Caco-2 (cell line): ENCODE data around the gene HOXA1. TPM values are rescaled to one million over a fixed set of nuclear protein-coding genes. Genes with fewer than 3 reads are reported as not detected.

ENCODE experiments used
- BruUV-seq: library from RNA; stranded (reverse); fragments of 400-500 nt; replicated peaks from 2 replicates; lab custom pipeline; 2021; lab: Mats Ljungman, UMichigan
- CTCF ChIA-PET: fragments of 300-600 bp; sonication (Branson Sonifier 250); formaldehyde crosslinking; loops from one replicate; lab custom pipeline; 2022; ENCODE audit warnings: antibody characterized with exemption; lab: Charles Lee
- POLR2A ChIA-PET: fragments of 300-600 bp; sonication (Branson Sonifier 250); formaldehyde crosslinking; loops from one replicate; lab custom pipeline; 2022; ENCODE audit warnings: antibody characterized with exemption; lab: Charles Lee
- DNase-seq, 2 experiments: peaks; one replicate each; pipeline versions ENCODE4 v3.0.0 to v3.0.0-alpha.2; 2020 to 2022
- H3K27me3 ChIP-seq: replicated peaks from 2 replicates; pipeline ENCODE4 v1.6.0; 2011; ENCODE audit warnings: low read length; ENCODE audit not compliant: control insufficient read depth, insufficient read depth
- H3K36me3 ChIP-seq: 2 replicates; pipeline ENCODE4 v1.5.1; 2011; ENCODE audit warnings: low read length; ENCODE audit not compliant: control insufficient read depth, insufficient read depth
- H3K4me1 ChIP-seq: fragments of 250-450 bp; sonication (Bioruptor Pico); 2 replicates; pipeline ENCODE4 v1.5.1; 2020; ENCODE audit warnings: mild to moderate bottlenecking
- H3K4me3 ChIP-seq: 2 replicates; pipeline ENCODE4 v1.5.1; 2011; ENCODE audit warnings: low read depth, mild to moderate bottlenecking, control low read depth, low read length
- H3K9me3 ChIP-seq: fragments of 250-450 bp; sonication (Bioruptor Pico); 2 replicates; pipeline ENCODE4 v1.5.1; 2020; ENCODE audit warnings: mild to moderate bottlenecking, moderate library complexity
- H3K27ac Mint-ChIP-seq: one replicate; pipeline ENCODE4 v1.8.0; 2022; ENCODE audit warnings: mixed read lengths; ENCODE audit not compliant: unreplicated experiment
- H3K27me3 Mint-ChIP-seq: one replicate; pipeline ENCODE4 v1.8.0; 2022; ENCODE audit warnings: mixed read lengths; ENCODE audit not compliant: insufficient read depth, unreplicated experiment
- H3K36me3 Mint-ChIP-seq: one replicate; pipeline ENCODE4 v1.8.0; 2022; ENCODE audit warnings: mild to moderate bottlenecking, mixed read lengths; ENCODE audit not compliant: insufficient read depth, unreplicated experiment
- H3K4me1 Mint-ChIP-seq: one replicate; pipeline ENCODE4 v1.8.0; 2022; ENCODE audit warnings: low read depth, mixed read lengths; ENCODE audit not compliant: unreplicated experiment
- H3K4me3 Mint-ChIP-seq: one replicate; pipeline ENCODE4 v1.8.0; 2022; ENCODE audit warnings: mild to moderate bottlenecking, moderate library complexity, mixed read lengths; ENCODE audit not compliant: unreplicated experiment
- H3K9me3 Mint-ChIP-seq: one replicate; pipeline ENCODE4 v1.8.0; 2022; ENCODE audit warnings: mixed read lengths; ENCODE audit not compliant: unreplicated experiment
- intact Hi-C: fragments of 100-400 bp; cut with micrococcal nuclease; formaldehyde crosslinking; loops from one replicate; pipeline ENCODE4 v1.10.0; 2022; ENCODE audit not compliant: unreplicated experiment
- total RNA-seq: library from RNA; stranded (reverse); gene quantifications from 2 replicates; pipeline ENCODE4 v1.2.3, GENCODE V29; 2022
- TF ChIP-seq, protein P1 (sequence below), 2 experiments: fragments of 200-600 bp in 1 of 2; IDR thresholded peaks; 1 replicate in 1 of 2; 2 replicates in 1 of 2; pipeline versions ENCODE4 v1.5.1 to v1.8.0; 2011 to 2022; ENCODE audit warnings: antibody characterized with exemption in 1 of 2, control low read depth in 1 of 2, inconsistent platforms in 1 of 2, low read depth in 1 of 2, low read length in 1 of 2, mild to moderate bottlenecking in 1 of 2, moderate library complexity in 1 of 2; ENCODE audit not compliant: insufficient read depth in 1 of 2, severe bottlenecking in 1 of 2, unreplicated experiment in 1 of 2

Gene HOXA1
- total RNA-seq, 1 experiment from 2014 or later, result 18.5 TPM

DNA sequence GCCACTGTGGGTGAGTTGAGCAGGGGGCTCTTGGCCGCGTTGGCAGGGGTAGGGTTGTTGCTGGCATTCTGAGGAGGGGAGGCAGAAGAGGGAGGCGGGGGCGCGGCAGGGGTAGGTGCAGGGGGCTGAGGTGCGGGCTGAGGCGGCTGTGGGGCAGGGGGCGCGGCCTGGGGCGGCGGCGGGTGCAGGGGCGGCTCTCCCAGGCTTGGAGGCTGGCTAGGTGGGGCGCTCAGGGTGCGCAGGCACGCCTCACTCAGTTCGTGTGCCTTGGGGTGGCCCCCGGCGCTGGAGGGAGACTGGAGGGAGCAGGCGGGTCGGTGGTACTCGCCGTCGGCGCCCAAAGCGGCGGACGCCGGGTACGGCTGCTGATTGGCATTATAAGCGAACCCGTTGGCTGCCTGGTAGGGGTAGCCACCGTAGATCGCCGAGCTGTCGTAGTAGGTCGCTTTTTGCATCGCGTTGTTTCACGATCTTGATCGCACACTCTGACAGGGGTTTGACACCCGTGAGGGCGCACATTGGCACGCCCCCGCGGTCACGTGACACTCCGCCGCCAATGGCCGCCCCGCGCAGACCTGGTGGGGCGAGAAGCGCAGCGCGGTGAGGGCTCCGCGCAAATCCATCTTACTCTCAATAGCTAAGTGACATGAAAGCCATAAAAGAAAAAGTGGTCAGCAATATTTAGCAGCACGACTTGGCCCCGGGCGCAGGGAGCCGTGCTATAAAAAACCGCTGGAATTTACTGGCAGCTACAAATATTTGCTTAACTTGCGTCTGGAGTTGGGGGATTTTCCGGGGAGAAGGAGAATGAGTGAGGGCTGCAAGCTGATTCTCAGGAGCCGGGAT is 14.6 kb upstream of the HOXA1 start:
- Histone ChIP-seq H3K27me3 (no peaks in the 10 kb centered on the region), H3K4me3 (peak overlapping the region; percentile 41), H3K9me3 (no peaks in the 10 kb centered on the region), H3K4me1 (peaks cover 30% of the 10 kb centered on the region), H3K36me3 (no peaks in the 10 kb centered on the region; the same call in 1 of the 2 replicates)
- H3K36me3 Mint-ChIP-seq, result peaks cover 32% of the 10 kb centered on the region
- ChIA-PET CTCF (interaction anchor here (0.8 to 1.5 kb wide), 7 partner anchors 12 to 161 kb away, joined by 3 to 9 read pairs (median 4); partner anchors contain the start of gene HOXA4), POLR2A (interaction anchor here (0.5 to 1.4 kb wide), 6 partner anchors 10 to 246 kb away, joined by 3 to 8 read pairs (median 6); partner anchors contain the start of genes HOXA4 and SKAP2)
- TF ChIP-seq, protein P1, sequence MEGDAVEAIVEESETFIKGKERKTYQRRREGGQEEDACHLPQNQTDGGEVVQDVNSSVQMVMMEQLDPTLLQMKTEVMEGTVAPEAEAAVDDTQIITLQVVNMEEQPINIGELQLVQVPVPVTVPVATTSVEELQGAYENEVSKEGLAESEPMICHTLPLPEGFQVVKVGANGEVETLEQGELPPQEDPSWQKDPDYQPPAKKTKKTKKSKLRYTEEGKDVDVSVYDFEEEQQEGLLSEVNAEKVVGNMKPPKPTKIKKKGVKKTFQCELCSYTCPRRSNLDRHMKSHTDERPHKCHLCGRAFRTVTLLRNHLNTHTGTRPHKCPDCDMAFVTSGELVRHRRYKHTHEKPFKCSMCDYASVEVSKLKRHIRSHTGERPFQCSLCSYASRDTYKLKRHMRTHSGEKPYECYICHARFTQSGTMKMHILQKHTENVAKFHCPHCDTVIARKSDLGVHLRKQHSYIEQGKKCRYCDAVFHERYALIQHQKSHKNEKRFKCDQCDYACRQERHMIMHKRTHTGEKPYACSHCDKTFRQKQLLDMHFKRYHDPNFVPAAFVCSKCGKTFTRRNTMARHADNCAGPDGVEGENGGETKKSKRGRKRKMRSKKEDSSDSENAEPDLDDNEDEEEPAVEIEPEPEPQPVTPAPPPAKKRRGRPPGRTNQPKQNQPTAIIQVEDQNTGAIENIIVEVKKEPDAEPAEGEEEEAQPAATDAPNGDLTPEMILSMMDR (IDR thresholded peaks at IDR 0.05; ENCODE audit: insufficient read depth in 1 of 2, low read depth in 1 of 2, low read length in 1 of 2, severe bottlenecking in 1 of 2, unreplicated experiment in 1 of 2), result no peak
- no peaks in the 10 kb centered on the region for H3K9me3 Mint-ChIP-seq
- peak overlapping the region; percentile 87 for H3K27ac Mint-ChIP-seq
- peaks cover 16% of the 10 kb centered on the region for H3K4me1 Mint-ChIP-seq
- no TSS peak for BruUV-seq
- intact Hi-C loops, result loop anchor here (1.0 kb wide), 2 partner anchors 12 to 14 kb away; no protein-coding TSS in a partner anchor
- H3K4me3 Mint-ChIP-seq, result peak overlapping the region; percentile 85
- peak; percentile 90 to 93 for DNase-seq
- H3K27me3 Mint-ChIP-seq, result no peaks in the 10 kb centered on the region

DNA sequence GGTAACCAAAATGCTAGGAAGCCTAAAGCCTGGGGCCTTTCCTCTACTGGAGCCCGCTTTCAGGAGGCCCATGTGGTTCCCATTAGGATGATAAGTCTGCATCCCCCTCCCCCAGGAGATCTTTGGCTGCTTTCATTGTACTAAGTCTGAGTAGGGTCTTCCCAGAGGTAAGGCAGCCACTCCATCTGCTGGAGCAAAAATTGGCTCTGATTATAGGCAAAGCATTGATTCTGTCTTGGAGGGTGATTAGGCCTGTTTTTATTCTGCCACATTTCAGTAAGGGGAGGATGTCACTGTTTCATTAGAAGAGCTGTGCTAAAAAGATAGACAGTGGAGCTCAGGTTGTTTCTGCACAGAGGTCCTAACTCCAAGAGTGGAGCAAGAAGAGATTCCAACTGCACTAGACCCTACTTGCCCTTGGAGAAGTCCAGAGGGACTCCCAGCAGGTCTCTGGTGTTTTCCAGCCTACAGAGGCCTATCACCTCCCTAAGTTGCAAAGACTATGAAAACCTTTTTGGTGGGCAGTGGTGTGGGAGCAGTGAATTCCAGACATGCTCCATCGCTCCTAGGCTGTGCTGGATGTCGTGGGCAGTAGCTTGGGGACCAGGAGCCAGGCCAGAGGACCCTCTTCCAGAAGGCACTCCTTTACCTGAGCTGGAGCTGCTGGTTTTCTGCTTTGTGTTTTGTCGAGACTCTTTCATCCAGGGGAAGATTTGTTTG is 13.8 kb upstream of the HOXA1 start:
- TF ChIP-seq, protein P1 (IDR thresholded peaks at IDR 0.05; ENCODE audit: insufficient read depth in 1 of 2, low read depth in 1 of 2, low read length in 1 of 2, severe bottlenecking in 1 of 2, unreplicated experiment in 1 of 2), result no peak
- H3K4me1 Mint-ChIP-seq, result peaks cover 11% of the 10 kb centered on the region

More for the DNA sequence above, 13.8 kb upstream of the HOXA1 start:
- Histone ChIP-seq H3K4me1 (peaks cover 30% of the 10 kb centered on the region), H3K9me3 (no peaks in the 10 kb centered on the region), H3K4me3 (no peak overlapping the region), H3K36me3 (no peaks in the 10 kb centered on the region; the same call in 1 of the 2 replicates), H3K27me3 (no peaks in the 10 kb centered on the region)
- intact Hi-C loops, result loop anchor here (1.0 kb wide), 2 partner anchors 13 kb away; no protein-coding TSS in a partner anchor
- no peaks in the 10 kb centered on the region for H3K9me3 Mint-ChIP-seq
- CTCF ChIA-PET, result no interaction called here
- H3K36me3 Mint-ChIP-seq, result peaks cover 30% of the 10 kb centered on the region
- peak overlapping the region; percentile 75 for H3K27ac Mint-ChIP-seq
- no peak for DNase-seq
- BruUV-seq, result no TSS peak
- no peaks in the 10 kb centered on the region for H3K27me3 Mint-ChIP-seq
- peak overlapping the region; percentile 85 for H3K4me3 Mint-ChIP-seq
- POLR2A ChIA-PET, result interaction anchor here (1.3 kb wide), 1 partner anchor 11 kb away, joined by 6 read pairs; no protein-coding TSS in a partner anchor
